ENCODE data around the gene TPPP2. TPM values are rescaled to one million over a fixed set of nuclear protein-coding genes. Genes with fewer than 3 reads are reported as not detected.

The TPPP2 gene
- total and polyA plus RNA-seq, 10 donors: 0.09 to 0.91 (median 0.57) TPM; not detected in 5

GRCh38 chr14:21072031-21072473, 42.0 kb downstream of the TPPP2 start:
- Histone ChIP-seq H3K4me1 (peaks cover 31 to 87% (median 62%) of the 10 kb centered on the region in 6 donors), H3K9me3 (no peaks in the 10 kb centered on the region), H3K27ac (peak overlapping the region; percentile 74 to 94 (median 90)), H3K4me3 (peak overlapping the region in 7 of 8 donors; percentile 47 to 84 (median 66)), H3K27me3 (replicated peaks in 1 of 7) (peaks cover 0 to 53% (median 17%) of the 10 kb centered on the region in 7 donors), H3K36me3 (peaks cover 0 to 45% (median 15%) of the 10 kb centered on the region in 6 donors)
- TF ChIP-seq POLR2AphosphoS5 (IDR thresholded peaks at IDR 0.05): no peak
- no peak for TF ChIP-seq POLR2A (IDR thresholded peaks at IDR 0.05)
- peak in 1 of 11 experiments; percentile 4 for TF ChIP-seq CTCF (IDR thresholded peaks at IDR 0.05 in 8 of 11, conservative IDR thresholded peaks at IDR 0.05 in 3 of 11)
- intact Hi-C loops (cut with DNase I; ENCODE audit: low total_unique reads): no loop called here
- WGBS, 5 donors: 7 to 17% (median 14%) methylated on average over 4 of the region's 4 CpGs
- no peak for DNase-seq

- intact Hi-C loops (cut with DNase I; ENCODE audit: low total_unique reads): no loop called here
Observed at GRCh38 chr14:21072781-21073339, 42.8 kb downstream of the TPPP2 start.

GRCh38 chr14:21073921-21074320, 43.9 kb downstream of the TPPP2 start:
- H3K36me3 ChIP-seq: peaks cover 0 to 63% (median 17%) of the 10 kb centered on the region in 6 donors
- H3K4me3 ChIP-seq: no peak overlapping the region
- peaks cover 0 to 40% (median 14%) of the 10 kb centered on the region in 7 donors for H3K27me3 ChIP-seq (replicated peaks in 1 of 7)
- no peak for DNase-seq
- peaks cover 31 to 96% (median 68%) of the 10 kb centered on the region in 6 donors for H3K4me1 ChIP-seq
- 80 to 89% (median 84%) methylated on average over 7 to 9 of the region's 9 CpGs for WGBS, 5 donors
- H3K27ac ChIP-seq: peak overlapping the region in 3 of 8 donors; percentile 89 to 94 (median 93)
- no peak for TF ChIP-seq POLR2A (IDR thresholded peaks at IDR 0.05)
- no peak for TF ChIP-seq CTCF (IDR thresholded peaks at IDR 0.05 in 8 of 11, conservative IDR thresholded peaks at IDR 0.05 in 3 of 11)
- no peaks in the 10 kb centered on the region for H3K9me3 ChIP-seq
- intact Hi-C loops (cut with DNase I; ENCODE audit: low total_unique reads): no loop called here

More at GRCh38 chr14:21072781-21073339, 42.8 kb downstream of the TPPP2 start:
- peaks cover 0 to 53% (median 15%) of the 10 kb centered on the region in 6 donors for H3K36me3 ChIP-seq
- TF ChIP-seq POLR2A (IDR thresholded peaks at IDR 0.05) (no peak), POLR2AphosphoS5 (IDR thresholded peaks at IDR 0.05) (peak in 1 of 3 donors; percentile 34)
- peak overlapping the region in 2 of 8 donors; percentile 68 to 84 for H3K4me3 ChIP-seq
- 46 to 76% (median 71%) methylated on average over 8 to 9 of the region's 9 CpGs for WGBS, 5 donors
- no peaks in the 10 kb centered on the region for H3K9me3 ChIP-seq
- H3K27me3 ChIP-seq (replicated peaks in 1 of 7): peaks cover 0 to 49% (median 17%) of the 10 kb centered on the region in 7 donors
- DNase-seq: no peak
- H3K4me1 ChIP-seq: peaks cover 31 to 94% (median 68%) of the 10 kb centered on the region in 6 donors
- peak overlapping the region in 6 of 8 donors; percentile 83 to 94 (median 92) for H3K27ac ChIP-seq

- H3K4me3 ChIP-seq: no peak overlapping the region
- peaks cover 0 to 33% (median 7%) of the 10 kb centered on the region in 7 donors for H3K27me3 ChIP-seq (replicated peaks in 1 of 7)
- intact Hi-C loops (cut with DNase I; ENCODE audit: low total_unique reads): no loop called here
Observed at GRCh38 chr14:21074398-21075272, 44.6 kb downstream of the TPPP2 start.

More at GRCh38 chr14:21074398-21075272, 44.6 kb downstream of the TPPP2 start:
- Histone ChIP-seq H3K27ac (peak overlapping the region in 5 of 8 donors; percentile 7 to 94 (median 89)), H3K9me3 (no peaks in the 10 kb centered on the region), H3K4me1 (peaks cover 24 to 96% (median 66%) of the 10 kb centered on the region in 6 donors), H3K36me3 (peaks cover 0 to 70% (median 23%) of the 10 kb centered on the region in 6 donors)
- no peak for TF ChIP-seq POLR2A (IDR thresholded peaks at IDR 0.05)
- TF ChIP-seq POLR2AphosphoS5 (IDR thresholded peaks at IDR 0.05): peak in 2 of 3 donors; percentile 18 to 43
- no peak for DNase-seq
- WGBS, 5 donors: 78 to 92% (median 81%) methylated on average over 19 to 26 of the region's 26 CpGs

Data from spleen (tissue), 11 donors.